NT2/D1 (cell line): Measurements from ENCODE around the gene NACA2.

ENCODE experiments used
- SUZ12 ChIP-seq: IDR thresholded peaks from 2 replicates; pipeline ENCODE4 v1.6.1; 2011; ENCODE audit not compliant: insufficient read length, insufficient read depth; ENCODE audit errors: extremely low read depth
- ZNF274 ChIP-seq: IDR thresholded peaks from 2 replicates; pipeline ENCODE4 v1.6.1; 2011; ENCODE audit warnings: mild to moderate bottlenecking, low read depth, low read length

DNA sequence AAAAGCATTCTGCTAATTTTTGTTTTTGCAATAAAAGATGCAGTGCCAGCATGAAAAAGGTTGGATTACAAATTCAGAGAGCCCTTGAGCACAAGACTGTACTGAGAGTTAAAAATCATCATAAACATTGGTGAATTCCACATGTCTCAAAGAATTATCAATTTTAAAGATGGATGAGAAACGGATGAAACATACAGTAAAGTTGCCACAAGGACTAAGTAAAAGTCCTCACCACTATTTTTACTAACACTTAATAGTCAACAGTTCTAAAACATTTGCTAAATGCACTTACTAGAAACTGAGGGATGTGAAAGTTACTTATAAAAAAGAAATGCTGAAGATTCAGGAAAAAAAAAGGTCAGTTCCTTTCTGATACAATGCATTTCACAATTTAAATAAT is 25.8 kb upstream of the NACA2 start:
- no peak for TF ChIP-seq ZNF274
- no peak for TF ChIP-seq SUZ12
